Body of pancreas (tissue), 4 donors: Measurements from ENCODE around the gene INPP1.

ENCODE experiments used
- CTCF ChIP-seq, 7 experiments: fragments of 450-650 bp in 4 of 7; fragments of 200-600 bp in 3 of 7; sonication (generic) in 3 of 7; IDR thresholded peaks; one replicate each; pipeline ENCODE4 v1.5.1; 2016 to 2019; ENCODE audit warnings: antibody characterized with exemption in 7 of 7
- POLR2A ChIP-seq, 3 donors: fragments of 450-650 bp; IDR thresholded peaks; one replicate each; pipeline ENCODE4 v1.6.1; 2016; ENCODE audit warnings: antibody characterized with exemption in 3 of 3, mild to moderate bottlenecking in 2 of 3

DNA sequence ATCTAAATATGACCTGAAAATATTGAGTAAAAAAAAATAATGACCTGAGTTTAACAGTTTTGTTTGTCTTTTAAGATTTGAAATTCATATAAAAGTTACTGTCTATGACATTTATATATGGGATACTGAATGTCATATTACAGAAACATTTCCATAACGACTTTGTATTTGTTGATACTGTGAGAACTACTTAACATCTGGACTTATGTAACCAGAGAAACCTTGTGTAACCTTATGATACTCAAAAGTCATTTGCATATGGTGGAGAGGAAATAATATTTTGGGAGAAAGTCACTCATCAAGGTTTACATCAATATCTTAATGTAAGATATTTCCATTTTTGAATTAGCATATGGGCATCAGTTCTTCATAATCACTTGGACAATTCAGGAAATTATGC lies 77.4 kb downstream of the INPP1 start:
- TF ChIP-seq CTCF (IDR thresholded peaks at IDR 0.05) (no peak), POLR2A (IDR thresholded peaks at IDR 0.05) (no peak)
